Endothelial cell of umbilical vein (primary cell): ENCODE measurements around the gene PACSIN2.

Experiments
- POLR2A ChIP-seq: IDR thresholded peaks from 2 replicates; pipeline ENCODE4 v1.6.1; 2012; ENCODE audit warnings: low read depth, mild to moderate bottlenecking, control low read depth, low read length
- TF ChIP-seq, protein P1 (sequence below), 2 donors: IDR thresholded peaks; 1 replicate in 1 of 2; 2 replicates in 1 of 2; pipeline ENCODE4 v1.5.1; 2011; ENCODE audit warnings: low read length in 2 of 2, mild to moderate bottlenecking in 2 of 2, moderate library complexity in 2 of 2, control low read depth in 1 of 2, inconsistent platforms in 1 of 2, low read depth in 1 of 2; ENCODE audit not compliant: insufficient read depth in 1 of 2; ENCODE audit errors: extremely low read depth in 1 of 2
- TF ChIP-seq, protein P2 (sequence below): IDR thresholded peaks from 2 replicates; pipeline ENCODE4 v1.6.1; 2011; ENCODE audit not compliant: insufficient read depth, insufficient read length

DNA sequence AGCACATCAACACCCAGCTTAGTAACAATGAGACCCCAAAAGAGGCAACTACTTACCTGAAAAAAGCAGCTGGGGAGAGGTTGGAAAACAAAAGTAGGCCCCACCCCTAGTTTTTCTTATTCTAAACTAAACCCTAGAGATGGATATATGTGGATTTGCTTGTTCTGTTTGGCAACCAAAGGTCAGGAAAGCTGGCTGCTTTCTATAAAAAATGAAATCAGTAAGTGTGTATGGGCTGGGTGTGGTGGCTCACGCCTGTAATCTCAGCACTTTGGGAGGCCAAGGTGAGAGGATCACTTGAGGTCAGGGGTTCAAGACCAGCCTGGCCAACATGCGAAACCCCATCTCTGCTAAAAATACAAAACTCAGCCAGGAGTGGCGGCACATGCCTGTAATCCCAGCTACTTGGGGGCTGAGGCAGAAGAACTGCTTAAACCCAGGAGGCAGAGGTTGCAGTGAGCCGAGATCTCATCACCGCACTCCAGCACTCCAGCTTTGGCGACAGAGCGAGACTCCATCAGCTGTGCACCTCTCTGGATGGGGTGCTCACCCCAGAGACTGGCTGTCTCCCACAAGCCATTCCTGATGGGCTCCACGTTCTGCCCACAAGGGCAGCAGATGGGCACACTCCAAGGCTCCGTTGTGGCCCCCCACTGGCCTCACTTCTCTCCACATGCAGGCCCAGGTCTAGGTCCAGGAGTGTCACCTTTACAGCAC is 30.0 kb downstream of the PACSIN2 start:
- TF ChIP-seq, protein P1, sequence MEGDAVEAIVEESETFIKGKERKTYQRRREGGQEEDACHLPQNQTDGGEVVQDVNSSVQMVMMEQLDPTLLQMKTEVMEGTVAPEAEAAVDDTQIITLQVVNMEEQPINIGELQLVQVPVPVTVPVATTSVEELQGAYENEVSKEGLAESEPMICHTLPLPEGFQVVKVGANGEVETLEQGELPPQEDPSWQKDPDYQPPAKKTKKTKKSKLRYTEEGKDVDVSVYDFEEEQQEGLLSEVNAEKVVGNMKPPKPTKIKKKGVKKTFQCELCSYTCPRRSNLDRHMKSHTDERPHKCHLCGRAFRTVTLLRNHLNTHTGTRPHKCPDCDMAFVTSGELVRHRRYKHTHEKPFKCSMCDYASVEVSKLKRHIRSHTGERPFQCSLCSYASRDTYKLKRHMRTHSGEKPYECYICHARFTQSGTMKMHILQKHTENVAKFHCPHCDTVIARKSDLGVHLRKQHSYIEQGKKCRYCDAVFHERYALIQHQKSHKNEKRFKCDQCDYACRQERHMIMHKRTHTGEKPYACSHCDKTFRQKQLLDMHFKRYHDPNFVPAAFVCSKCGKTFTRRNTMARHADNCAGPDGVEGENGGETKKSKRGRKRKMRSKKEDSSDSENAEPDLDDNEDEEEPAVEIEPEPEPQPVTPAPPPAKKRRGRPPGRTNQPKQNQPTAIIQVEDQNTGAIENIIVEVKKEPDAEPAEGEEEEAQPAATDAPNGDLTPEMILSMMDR (IDR thresholded peaks at IDR 0.05; ENCODE audit: extremely low read depth in 1 of 2, insufficient read depth in 1 of 2, low read depth in 1 of 2, low read length in 2 of 2): no peak
- TF ChIP-seq, protein P2, sequence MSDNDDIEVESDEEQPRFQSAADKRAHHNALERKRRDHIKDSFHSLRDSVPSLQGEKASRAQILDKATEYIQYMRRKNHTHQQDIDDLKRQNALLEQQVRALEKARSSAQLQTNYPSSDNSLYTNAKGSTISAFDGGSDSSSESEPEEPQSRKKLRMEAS: no peak
- TF ChIP-seq POLR2A: no peak
